A549 (cell line): Measurements from ENCODE around the gene EIF5. TPM values are rescaled to one million over a fixed set of nuclear protein-coding genes. Genes with fewer than 3 reads are reported as not detected.
"Not testable (repeated sequence)": the region's sequence is repeated elsewhere in the genome, so short reads cannot be mapped to it uniquely, and the experiment has no call there.

ENCODE experiments used
- ATAC-seq, 2 experiments: fragments of 200-7000 bp in 1 of 2; fragments of >200 bp in 1 of 2; cut with Nextera tagmentation in 1 of 2; cut with Tn5 transposase in 1 of 2; 3 replicates each; pipeline versions ENCODE4 v1.8.0 to v1.9.1; 2018 to 2020; ENCODE audit warnings: mild to moderate bottlenecking in 1 of 2, moderate library complexity in 1 of 2
- CTCF ChIA-PET: fragments of 300-600 bp; sonication (Branson Sonifier 250); formaldehyde crosslinking; extraction: SDS; loops from one replicate; lab custom pipeline; 2021; ENCODE audit warnings: antibody characterized with exemption, inconsistent platforms; lab: Yijun Ruan, JAX
- POLR2A ChIA-PET: fragments of 350-600 bp; formaldehyde crosslinking; extraction: SDS; loops from one replicate; lab custom pipeline; 2021; ENCODE audit warnings: antibody characterized with exemption, inconsistent platforms; lab: Yijun Ruan, JAX
- DNase-seq, 2 experiments: peaks; one replicate each; pipeline versions ENCODE4 v3.0.0 to v3.0.0-alpha.2; 2011 to 2016; ENCODE audit warnings: low read depth in 1 of 2, low spot score in 1 of 2
- FAIRE-seq: peaks from 2 replicates; lab custom pipeline; 2011; peaks lifted over from hg19 to GRCh38; lab: Jason Lieb, UNC
- H3K27ac ChIP-seq, 2 experiments: fragments of >200 bp; sonication (Bioruptor Twin); formaldehyde crosslinking; 3 replicates each; pipeline ENCODE4 v1.5.1; 2016 to 2017
- H3K4me1 ChIP-seq: fragments of >200 bp; sonication (Bioruptor Twin); formaldehyde crosslinking; 3 replicates; pipeline ENCODE4 v1.6.1; 2016
- H3K4me2 ChIP-seq: fragments of >200 bp; sonication (Bioruptor Twin); formaldehyde crosslinking; 3 replicates; pipeline ENCODE4 v1.6.1; 2016
- H3K4me3 ChIP-seq: fragments of >200 bp; sonication (Bioruptor Twin); formaldehyde crosslinking; 3 replicates; pipeline ENCODE4 v1.5.1; 2016
- H3K9me3 ChIP-seq: fragments of >200 bp; sonication (Bioruptor Twin); formaldehyde crosslinking; 3 replicates; pipeline ENCODE4 v1.6.1; 2016
- ATOH8 ChIP-seq: fragments of 250-450 bp; sonication (Bioruptor Pico); IDR thresholded peaks from 2 replicates; pipeline ENCODE4 v1.5.0; 2020; ENCODE audit warnings: low read depth, mild to moderate bottlenecking, moderate library complexity
- BHLHE40 ChIP-seq: IDR thresholded peaks from 2 replicates; pipeline ENCODE4 v1.6.1; 2012; ENCODE audit warnings: low read depth, low read length, inconsistent platforms
- CHD4 ChIP-seq: fragments of 200-600 bp; sonication (generic); IDR thresholded peaks from 2 replicates; pipeline ENCODE4 v1.6.1; 2016; ENCODE audit warnings: antibody characterized with exemption, mild to moderate bottlenecking, borderline replicate concordance
- E2F6 ChIP-seq: IDR thresholded peaks from 2 replicates; pipeline ENCODE4 v1.6.1; 2012; ENCODE audit warnings: low read depth, borderline replicate concordance
- ELK1 ChIP-seq: fragments of 150-350 bp; IDR thresholded peaks from 2 replicates; pipeline ENCODE4 v1.6.1; 2014; ENCODE audit warnings: low read depth, mild to moderate bottlenecking, low read length
- EP300 ChIP-seq, 2 experiments: fragments of >200 bp; sonication (Bioruptor Twin); formaldehyde crosslinking; IDR thresholded peaks; 2 replicates in 1 of 2; 3 replicates in 1 of 2; pipeline ENCODE4 v1.6.1; 2016 to 2017
- FOSB ChIP-seq: fragments of 250-450 bp; sonication (Bioruptor Pico); IDR thresholded peaks from 2 replicates; pipeline ENCODE4 v1.5.0; 2020; ENCODE audit warnings: mild to moderate bottlenecking, moderate library complexity
- GATA3 ChIP-seq: IDR thresholded peaks from 2 replicates; pipeline ENCODE4 v1.6.1; 2012; ENCODE audit warnings: borderline replicate concordance
- HDAC2 ChIP-seq: fragments of 200-600 bp; sonication (generic); IDR thresholded peaks from 2 replicates; pipeline ENCODE4 v1.6.1; 2016
- HOXA7 ChIP-seq: fragments of 250-450 bp; sonication (Bioruptor Pico); IDR thresholded peaks from 2 replicates; pipeline ENCODE4 v1.5.0; 2020; ENCODE audit warnings: mild to moderate bottlenecking, moderate library complexity
- KDM1A ChIP-seq: fragments of 200-600 bp; sonication (generic); IDR thresholded peaks from 2 replicates; pipeline ENCODE4 v1.6.1; 2016; ENCODE audit warnings: low read depth, mild to moderate bottlenecking
- KDM5A ChIP-seq: fragments of 200-600 bp; sonication (generic); IDR thresholded peaks from 2 replicates; pipeline ENCODE4 v1.6.1; 2016; ENCODE audit warnings: antibody characterized with exemption, mild to moderate bottlenecking
- MAZ ChIP-seq: fragments of 150-350 bp; IDR thresholded peaks from 2 replicates; pipeline ENCODE4 v1.6.1; 2014; ENCODE audit warnings: antibody characterized with exemption, low read depth, low read length, borderline replicate concordance
- NFE2L2 ChIP-seq: fragments of 150-350 bp; conservative IDR thresholded peaks from 2 replicates; pipeline ENCODE4 v1.6.1; 2014; ENCODE audit warnings: low read length
- PBX3 ChIP-seq: IDR thresholded peaks from 2 replicates; pipeline ENCODE4 v1.6.1; 2012
- POLR2AphosphoS2 ChIP-seq: conservative IDR thresholded peaks from 2 replicates; pipeline ENCODE4 v1.6.1; 2012; ENCODE audit warnings: low read length, improper control_type of control experiment, inconsistent platforms
- RARB ChIP-seq: fragments of 250-450 bp; sonication (Bioruptor Pico); IDR thresholded peaks from 2 replicates; pipeline ENCODE4 v1.8.0; 2021; ENCODE audit warnings: mild to moderate bottlenecking, moderate library complexity
- REST ChIP-seq: fragments of 200-600 bp; sonication (generic); IDR thresholded peaks from 2 replicates; pipeline ENCODE4 v1.6.1; 2016; ENCODE audit warnings: antibody characterized with exemption, mild to moderate bottlenecking, moderate library complexity
- RFX5 ChIP-seq: fragments of 450-650 bp; IDR thresholded peaks from 2 replicates; pipeline ENCODE4 v1.7.1; 2014; ENCODE audit warnings: antibody characterized with exemption, mild to moderate bottlenecking, moderate library complexity
- WGBS: methylation state at CpG from one replicate; pipeline ENCODE4 v1.1.6; 2017; ENCODE audit errors: missing lambda C conversion rate; 5-methylcytosine and 5-hydroxymethylcytosine counted together
- polyA plus RNA-seq, 4 experiments: library from polyadenylated mRNA; depleted of rRNA in 3 of 4; stranded (reverse); fragments of >200 nt; fragmentation: RNase III in 1 of 4; extraction: RNeasy Plus Mini Kit Qiagen cat#74134 plus additional on column Dnase treatment in 1 of 4; gene quantifications; 2 replicates in 3 of 4; 3 replicates in 1 of 4; pipeline ENCODE4 v1.2.3, GENCODE V29; 2011 to 2017

Gene EIF5
- polyA plus RNA-seq, 2 of the 4 experiments (the other 2 are of a cell fraction), result 276 to 591 TPM

- no peak overlapping the region for H3K27ac ChIP-seq
- no peak for TF ChIP-seq GATA3
- TF ChIP-seq POLR2AphosphoS2, result no peak
- TF ChIP-seq, all 56 proteins: peak for 0
- ChIA-PET CTCF (interaction anchor here (1.2 to 3.5 kb wide), 2 partner anchors 11 to 36 kb away, joined by 5 to 13 read pairs; no protein-coding TSS in a partner anchor), POLR2A (interaction anchor here (1.1 kb wide), 1 partner anchor 10 kb away, joined by 6 read pairs; no protein-coding TSS in a partner anchor)
- DNase-seq, result no peak
- H3K4me2 ChIP-seq, result no peak overlapping the region
- H3K4me1 ChIP-seq, result peaks cover 9% of the 10 kb centered on the region; the same call in 2 of the 3 replicates
- H3K4me3 ChIP-seq, result no peak overlapping the region
- ATAC-seq, result no peak
- H3K9me3 ChIP-seq, result peaks cover 9% of the 10 kb centered on the region; the same call in 1 of the 3 replicates
- FAIRE-seq, result no peak
- 67% methylated on average over 7 of the region's 7 CpGs for WGBS
Observed at GRCh38 chr14:103354141-103354540, 20.1 kb downstream of the EIF5 start.

- DNase-seq, result no peak
- H3K27ac ChIP-seq, result no peak overlapping the region
- CTCF ChIA-PET, result interaction anchor here (0.8 to 1.6 kb wide), 2 partner anchors 11 to 35 kb away, joined by 3 to 5 read pairs; no protein-coding TSS in a partner anchor
- no peak overlapping the region for H3K4me3 ChIP-seq
- TF ChIP-seq POLR2AphosphoS2, result no peak
- TF ChIP-seq HDAC2, result no peak
- POLR2A ChIA-PET, result no interaction called here
- 66% methylated on average over 9 of the region's 9 CpGs for WGBS
- H3K4me1 ChIP-seq, result peaks cover 9% of the 10 kb centered on the region; the same call in 2 of the 3 replicates
- no peak for FAIRE-seq
- no peak overlapping the region for H3K4me2 ChIP-seq
- H3K9me3 ChIP-seq, result peaks cover 11% of the 10 kb centered on the region; the same call in 1 of the 3 replicates
- ATAC-seq, result no peak; a peak in 1 of 6 replicates
Observed at GRCh38 chr14:103356024-103356682, 22.1 kb downstream of the EIF5 start.

- not testable (repeated sequence) for H3K4me3 ChIP-seq, DNase-seq, H3K4me1 ChIP-seq, ATAC-seq, FAIRE-seq, H3K4me2 ChIP-seq
- POLR2A ChIA-PET, result interaction anchor here (0.6 to 1.7 kb wide), 2 partner anchors 23 to 802 kb away, joined by 4 read pairs; partner anchors contain the start of gene EIF5
- CTCF ChIA-PET, result interaction anchor here (1.0 to 2.0 kb wide), 4 partner anchors 10 to 34 kb away, joined by 3 to 7 read pairs (median 4); no protein-coding TSS in a partner anchor
- WGBS, result 89% methylated on average over 10 of the region's 10 CpGs
- peaks cover 19% of the 10 kb centered on the region for H3K9me3 ChIP-seq
- H3K27ac ChIP-seq, result peak overlapping the region in 1 of 2 experiments; percentile 54; a peak in 2 of 6 replicates
Observed at GRCh38 chr14:103357552-103357951, 23.5 kb downstream of the EIF5 start.

- Histone ChIP-seq H3K4me2 (no peak overlapping the region), H3K9me3 (peaks cover 29% of the 10 kb centered on the region), H3K4me3 (no peak overlapping the region), H3K27ac (peak overlapping the region in 1 of 2 experiments; percentile 81; a peak in 3 of 6 replicates), H3K4me1 (0 out of 3 replicates have a peak, but pooled peaks cover 3% of the 10 kb centered on the region)
- ChIA-PET CTCF (interaction anchor here (1.1 to 3.0 kb wide), 3 partner anchors 17 to 105 kb away, joined by 3 to 12 read pairs (median 3); no protein-coding TSS in a partner anchor), POLR2A (no interaction called here)
- ATAC-seq (no peak), FAIRE-seq (no peak), DNase-seq (no peak)
- TF ChIP-seq KDM5A (no peak), REST (no peak), HOXA7 (CRISPR knock-in tag) (no peak), PBX3 (no peak), CHD4 (no peak), MAZ (no peak), RFX5 (no peak), E2F6 (no peak), NFE2L2 (no peak), FOSB (no peak), ATOH8 (no peak), KDM1A (no peak), BHLHE40 (no peak), ELK1 (no peak), RARB (CRISPR knock-in tag) (no peak), EP300 (IDR thresholded peaks at IDR 0.05) (no peak)
- WGBS, result 83% methylated on average over 7 of the region's 7 CpGs
Observed at GRCh38 chr14:103360548-103360947, 26.5 kb downstream of the EIF5 start.
